ENCODE results near the gene TMEM101. TPM values are rescaled to one million over a fixed set of nuclear protein-coding genes. Genes with fewer than 3 reads are reported as not detected.

Gene TMEM101
- total and polyA plus RNA-seq, 2 donors (not counting 3 experiments of a cell fraction or from before 2014, with no cell fraction given) = 30.4 to 60.2 TPM

GRCh38 chr17:44004761-44005526 is 9.8 kb downstream of the TMEM101 start:
- H3K9me3 ChIP-seq (replicated peaks; ENCODE audit: control insufficient read depth, insufficient read depth, low read length) = no peaks in the 10 kb centered on the region
- peak overlapping the region; percentile 44 for H3K27ac ChIP-seq (ENCODE audit: insufficient read depth, low read depth, low read length)
- ChIA-PET POLR2A (no interaction called here), CTCF (interaction anchor here (0.5 to 6.0 kb wide), 6 partner anchors 9 to 217 kb away, joined by 3 to 27 read pairs (median 10); partner anchors contain the start of gene TMEM101)
- peak overlapping the region; percentile 55 for H3K9ac ChIP-seq (replicated peaks; ENCODE audit: extremely low read depth, insufficient read depth, low read length)
- no peaks in the 10 kb centered on the region for H4K20me1 ChIP-seq (replicated peaks; ENCODE audit: control insufficient read depth, extremely low read depth, insufficient read depth, low read length)
- TF ChIP-seq POLR2AphosphoS5 (IDR thresholded peaks at IDR 0.05; ENCODE audit: insufficient read depth, low read depth, low read length) (peak; percentile 19), MAX (IDR thresholded peaks at IDR 0.05; ENCODE audit: insufficient read depth, insufficient read length) (no peak)
- H3K4me2 ChIP-seq (ENCODE audit: insufficient read depth, low read length) = peak overlapping the region; percentile 81
- DNase-seq (ENCODE audit: low read depth, low spot score) = no peak
- intact Hi-C loops (cut with micrococcal nuclease) (loop anchor here (10.0 kb wide), 1 partner anchor 110 kb away; no protein-coding TSS in a partner anchor), dilution Hi-C loops (cut with MboI; ENCODE audit: extremely low pct_ligation_motif_present, low sequenced_read_pairs) (no loop called here)
- H3K36me3 ChIP-seq (ENCODE audit: control insufficient read depth in 2 of 2, extremely low read depth in 1 of 2, insufficient read depth in 2 of 2, low read length in 2 of 2) = no peaks in the 10 kb centered on the region
- no peaks in the 10 kb centered on the region for H3K27me3 ChIP-seq (ENCODE audit: control insufficient read depth in 2 of 2, insufficient read depth in 2 of 2, low read length in 2 of 2)
- H3K9me1 ChIP-seq (replicated peaks; ENCODE audit: control insufficient read depth, extremely low read depth, insufficient read depth, low read length) = no peaks in the 10 kb centered on the region
- FAIRE-seq = no peak
- BruUV-seq (replicated peaks) = no TSS peak
- peaks cover 38% of the 10 kb centered on the region for H3K4me1 ChIP-seq (ENCODE audit: control insufficient read depth, extremely low read depth, insufficient read depth, low read length)
- H3K79me2 ChIP-seq (ENCODE audit: control insufficient read depth, insufficient read depth, low read length) = peaks cover 9% of the 10 kb centered on the region
- H2AFZ ChIP-seq (ENCODE audit: low read depth, low read length) = peak overlapping the region; percentile 64
- H3K4me3 ChIP-seq (replicated peaks in 1 of 3; ENCODE audit: insufficient read depth in 1 of 3, low read depth in 1 of 3, low read length in 3 of 3) = peak overlapping the region; percentile 51 to 63 (median 56)

DNA sequence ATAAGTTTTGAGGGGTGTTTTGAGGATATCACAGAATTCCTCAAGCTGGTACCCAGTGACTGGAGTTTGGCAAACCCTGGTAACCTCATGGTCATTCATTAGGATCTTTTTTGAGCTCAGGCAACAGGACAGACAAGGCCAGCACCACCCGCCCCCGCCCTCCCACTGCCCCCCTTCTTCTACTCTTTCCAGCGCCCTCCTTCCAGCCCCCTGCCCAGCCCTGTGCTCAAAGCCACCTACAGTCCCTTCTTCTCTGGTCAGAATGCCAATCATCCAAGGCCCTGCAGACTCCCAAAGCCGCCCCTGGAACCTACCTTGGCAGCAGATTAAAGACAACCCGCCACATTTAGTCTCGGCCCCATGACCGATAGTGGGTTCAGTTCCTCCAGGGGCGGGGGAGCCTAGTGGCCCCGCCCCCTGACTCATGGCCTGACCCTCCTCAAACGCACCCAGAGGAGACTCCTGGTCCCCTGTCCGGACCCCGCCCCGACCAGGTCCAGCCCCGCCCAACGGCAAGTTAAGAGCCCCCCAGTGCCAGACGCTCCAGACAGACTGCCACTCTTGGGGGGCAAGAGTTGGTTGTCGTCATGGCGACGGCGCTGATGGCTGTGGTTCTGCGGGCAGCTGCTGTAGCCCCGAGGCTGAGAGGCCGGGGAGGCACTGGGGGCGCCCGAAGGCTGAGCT is 10.5 kb downstream of the TMEM101 start, which contains the start of gene NAGS:
Gene NAGS, plus strand, starts transcription at position 546 of the 684 bp plus-strand sequence. Its CDS starts 42 bp downstream, at position 588.
- CTCF ChIA-PET = interaction anchor here (1.4 to 6.0 kb wide), 5 partner anchors 10 to 111 kb away, joined by 4 to 27 read pairs (median 15); partner anchors contain the start of gene TMEM101
- peak within 1 kb of the TSS; percentile 44 for H3K27ac ChIP-seq (ENCODE audit: insufficient read depth, low read depth, low read length)
- H4K20me1 ChIP-seq (replicated peaks; ENCODE audit: control insufficient read depth, extremely low read depth, insufficient read depth, low read length) = no peaks in the 10 kb centered on the region
- H3K9me3 ChIP-seq (replicated peaks; ENCODE audit: control insufficient read depth, insufficient read depth, low read length) = no peaks in the 10 kb centered on the region
- H3K4me1 ChIP-seq (ENCODE audit: control insufficient read depth, extremely low read depth, insufficient read depth, low read length) = peaks cover 38% of the 10 kb centered on the region
- intact Hi-C loops (cut with micrococcal nuclease) = loop anchor here (10.0 kb wide), 1 partner anchor 111 kb away; no protein-coding TSS in a partner anchor
- peak within 1 kb of the TSS; percentile 55 for H3K9ac ChIP-seq (replicated peaks; ENCODE audit: extremely low read depth, insufficient read depth, low read length)
- peak within 1 kb of the TSS; percentile 51 to 63 (median 56) for H3K4me3 ChIP-seq (replicated peaks in 1 of 3; ENCODE audit: insufficient read depth in 1 of 3, low read depth in 1 of 3, low read length in 3 of 3)
- no peaks in the 10 kb centered on the region for H3K27me3 ChIP-seq (ENCODE audit: control insufficient read depth in 2 of 2, insufficient read depth in 2 of 2, low read length in 2 of 2)
- FAIRE-seq (peak; percentile 46), DNase-seq (ENCODE audit: low read depth, low spot score) (no peak)
- H3K4me2 ChIP-seq (ENCODE audit: insufficient read depth, low read length) = peak within 1 kb of the TSS; percentile 81
- no TSS peak for BruUV-seq (replicated peaks)
- no peaks in the 10 kb centered on the region for H3K9me1 ChIP-seq (replicated peaks; ENCODE audit: control insufficient read depth, extremely low read depth, insufficient read depth, low read length)
- POLR2A ChIA-PET = interaction anchor here (0.7 kb wide), 1 partner anchor 226 kb away, joined by 8 read pairs; no protein-coding TSS in a partner anchor
- H3K36me3 ChIP-seq (ENCODE audit: control insufficient read depth in 2 of 2, extremely low read depth in 1 of 2, insufficient read depth in 2 of 2, low read length in 2 of 2) = no peaks in the 10 kb centered on the region
- dilution Hi-C loops (cut with MboI; ENCODE audit: extremely low pct_ligation_motif_present, low sequenced_read_pairs) = no loop called here
- TF ChIP-seq EZH2 (IDR thresholded peaks at IDR 0.05; ENCODE audit: borderline replicate concordance, low read depth, low read length, severe bottlenecking) (no peak), MAX (IDR thresholded peaks at IDR 0.05; ENCODE audit: insufficient read depth, insufficient read length) (no peak), POLR2A (IDR thresholded peaks at IDR 0.05; ENCODE audit: low read depth, low read length) (no peak), MYC (IDR thresholded peaks at IDR 0.05; ENCODE audit: low read depth, low read length) (no peak), POLR2AphosphoS5 (IDR thresholded peaks at IDR 0.05; ENCODE audit: insufficient read depth, low read depth, low read length) (no peak), FOS (IDR thresholded peaks at IDR 0.05; ENCODE audit: borderline replicate concordance, insufficient read depth, low read length) (no peak), JUN (IDR thresholded peaks at IDR 0.05; ENCODE audit: borderline replicate concordance, insufficient read depth, insufficient read length, low read depth) (no peak)
- peak within 1 kb of the TSS; percentile 64 for H2AFZ ChIP-seq (ENCODE audit: low read depth, low read length)
- peaks cover 9% of the 10 kb centered on the region for H3K79me2 ChIP-seq (ENCODE audit: control insufficient read depth, insufficient read depth, low read length)

Measured in endothelial cell of umbilical vein (primary cell).